OCI-LY1 (cell line): ENCODE measurements around the gene TMEM132C.

ENCODE experiments used
- H2AFZ ChIP-seq: fragments of 200-600 bp; sonication (generic), shearing (Covaris generic); 2 replicates; pipeline ENCODE4 v1.6.0; 2014; ENCODE audit warnings: antibody characterized with exemption, mild to moderate bottlenecking, low read length
- H3F3A ChIP-seq: fragments of 200-600 bp; sonication (generic), shearing (Covaris generic); 2 replicates; pipeline ENCODE4 v1.6.0; 2014; ENCODE audit warnings: mild to moderate bottlenecking, antibody characterized with exemption, low read length, moderate library complexity; ENCODE audit not compliant: insufficient read depth
- H3K27ac ChIP-seq: fragments of 200-600 bp; sonication (generic); 2 replicates; pipeline ENCODE4 v1.5.1; 2014; ENCODE audit warnings: low read length, mixed run types, mild to moderate bottlenecking, low read depth; ENCODE audit not compliant: poor library complexity, severe bottlenecking
- H3K27me3 ChIP-seq: fragments of 200-600 bp; sonication (generic); 2 replicates; pipeline ENCODE4 v1.6.0; 2014; ENCODE audit warnings: antibody characterized with exemption, mild to moderate bottlenecking, low read length, moderate library complexity; ENCODE audit not compliant: insufficient read depth
- H3K36me3 ChIP-seq: fragments of 200-600 bp; sonication (generic); 2 replicates; pipeline ENCODE4 v1.6.1; 2014; ENCODE audit warnings: mild to moderate bottlenecking, antibody characterized with exemption, low read length, moderate library complexity, mixed read lengths; ENCODE audit not compliant: insufficient read depth
- H3K4me1 ChIP-seq: fragments of 200-600 bp; sonication (generic); 2 replicates; pipeline ENCODE4 v1.5.1; 2014; ENCODE audit warnings: mild to moderate bottlenecking, low read length, moderate library complexity; ENCODE audit not compliant: insufficient read depth, severe bottlenecking
- H3K4me2 ChIP-seq: fragments of 200-600 bp; sonication (generic), shearing (Covaris generic); 2 replicates; pipeline ENCODE4 v1.6.1; 2014; ENCODE audit warnings: low read length
- H3K4me3 ChIP-seq: fragments of 200-600 bp; sonication (generic); 2 replicates; pipeline ENCODE4 v1.5.1; 2014; ENCODE audit warnings: low read length, low read depth, mild to moderate bottlenecking, mixed read lengths; ENCODE audit not compliant: poor library complexity, severe bottlenecking
- H3K79me2 ChIP-seq: fragments of 200-600 bp; shearing (Covaris generic); 2 replicates; pipeline ENCODE4 v1.6.1; 2016; ENCODE audit warnings: mixed run types, low read length, mixed read lengths; ENCODE audit not compliant: insufficient read depth
- H3K9ac ChIP-seq: fragments of 200-600 bp; sonication (generic), shearing (Covaris generic); 2 replicates; pipeline ENCODE4 v1.6.1; 2014; ENCODE audit warnings: mild to moderate bottlenecking, low read length, mixed read lengths
- H3K9me2 ChIP-seq: fragments of 200-600 bp; sonication (generic), shearing (Covaris generic); 2 replicates; pipeline ENCODE4 v1.6.1; 2014; ENCODE audit warnings: low read depth, mild to moderate bottlenecking, low read length, mixed read lengths
- H3K9me3 ChIP-seq: fragments of 200-600 bp; shearing (Covaris generic); 2 replicates; pipeline ENCODE4 v1.6.1; 2014; ENCODE audit warnings: low read length, mixed read lengths
- H4K20me1 ChIP-seq: fragments of 200-600 bp; sonication (generic), shearing (Covaris generic); 2 replicates; pipeline ENCODE4 v1.6.0; 2016; ENCODE audit warnings: mild to moderate bottlenecking, low read length; ENCODE audit not compliant: insufficient read depth
- EZH2 ChIP-seq: fragments of 200-600 bp; sonication (generic), shearing (Covaris generic); IDR thresholded peaks from 2 replicates; pipeline ENCODE4 v1.8.0; 2017; ENCODE audit warnings: borderline replicate concordance, mixed run types, mild to moderate bottlenecking, antibody characterized with exemption, low read length, moderate library complexity, mixed read lengths
- TF ChIP-seq, protein P1 (sequence below): fragments of 200-600 bp; sonication (generic), shearing (Covaris generic); IDR thresholded peaks from 2 replicates; pipeline ENCODE4 v1.5.1; 2017; ENCODE audit warnings: mild to moderate bottlenecking, antibody characterized with exemption, low read length, moderate library complexity, mixed read lengths

TMEM132C gene

DNA sequence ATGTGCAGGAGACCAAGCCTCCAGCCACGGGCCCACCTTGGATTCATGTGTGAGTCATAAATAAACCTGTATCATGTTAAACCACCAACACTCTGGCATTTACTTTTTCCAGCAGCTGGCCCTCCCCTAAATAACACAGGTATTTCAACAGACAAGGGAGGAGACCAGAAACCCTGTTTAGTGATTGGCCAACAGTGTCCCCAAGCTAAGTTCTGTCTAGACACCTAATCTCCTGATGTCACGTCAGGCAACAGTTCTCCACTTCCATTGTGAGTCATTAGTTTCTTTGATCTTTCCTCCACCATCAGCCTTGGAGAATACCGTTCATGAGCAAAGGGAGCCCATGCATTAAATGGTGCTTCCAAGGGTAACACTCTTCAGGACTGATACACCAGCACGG is 196.9 kb downstream of the TMEM132C start:
- TF ChIP-seq, protein P1, sequence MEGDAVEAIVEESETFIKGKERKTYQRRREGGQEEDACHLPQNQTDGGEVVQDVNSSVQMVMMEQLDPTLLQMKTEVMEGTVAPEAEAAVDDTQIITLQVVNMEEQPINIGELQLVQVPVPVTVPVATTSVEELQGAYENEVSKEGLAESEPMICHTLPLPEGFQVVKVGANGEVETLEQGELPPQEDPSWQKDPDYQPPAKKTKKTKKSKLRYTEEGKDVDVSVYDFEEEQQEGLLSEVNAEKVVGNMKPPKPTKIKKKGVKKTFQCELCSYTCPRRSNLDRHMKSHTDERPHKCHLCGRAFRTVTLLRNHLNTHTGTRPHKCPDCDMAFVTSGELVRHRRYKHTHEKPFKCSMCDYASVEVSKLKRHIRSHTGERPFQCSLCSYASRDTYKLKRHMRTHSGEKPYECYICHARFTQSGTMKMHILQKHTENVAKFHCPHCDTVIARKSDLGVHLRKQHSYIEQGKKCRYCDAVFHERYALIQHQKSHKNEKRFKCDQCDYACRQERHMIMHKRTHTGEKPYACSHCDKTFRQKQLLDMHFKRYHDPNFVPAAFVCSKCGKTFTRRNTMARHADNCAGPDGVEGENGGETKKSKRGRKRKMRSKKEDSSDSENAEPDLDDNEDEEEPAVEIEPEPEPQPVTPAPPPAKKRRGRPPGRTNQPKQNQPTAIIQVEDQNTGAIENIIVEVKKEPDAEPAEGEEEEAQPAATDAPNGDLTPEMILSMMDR, result no peak
- TF ChIP-seq EZH2, result no peak
- no peak overlapping the region for H3K4me3 ChIP-seq
- H3K9me2 ChIP-seq, result no peaks in the 10 kb centered on the region
- H3K79me2 ChIP-seq, result no peaks in the 10 kb centered on the region
- no peaks in the 10 kb centered on the region for H4K20me1 ChIP-seq
- no peak overlapping the region for H2AFZ ChIP-seq
- no peak overlapping the region for H3K9ac ChIP-seq
- no peak overlapping the region for H3K27ac ChIP-seq
- no peaks in the 10 kb centered on the region for H3F3A ChIP-seq
- H3K4me2 ChIP-seq, result no peak overlapping the region
- H3K9me3 ChIP-seq, result no peaks in the 10 kb centered on the region
- no peaks in the 10 kb centered on the region for H3K27me3 ChIP-seq
- no peaks in the 10 kb centered on the region for H3K4me1 ChIP-seq
- H3K36me3 ChIP-seq, result no peaks in the 10 kb centered on the region

DNA sequence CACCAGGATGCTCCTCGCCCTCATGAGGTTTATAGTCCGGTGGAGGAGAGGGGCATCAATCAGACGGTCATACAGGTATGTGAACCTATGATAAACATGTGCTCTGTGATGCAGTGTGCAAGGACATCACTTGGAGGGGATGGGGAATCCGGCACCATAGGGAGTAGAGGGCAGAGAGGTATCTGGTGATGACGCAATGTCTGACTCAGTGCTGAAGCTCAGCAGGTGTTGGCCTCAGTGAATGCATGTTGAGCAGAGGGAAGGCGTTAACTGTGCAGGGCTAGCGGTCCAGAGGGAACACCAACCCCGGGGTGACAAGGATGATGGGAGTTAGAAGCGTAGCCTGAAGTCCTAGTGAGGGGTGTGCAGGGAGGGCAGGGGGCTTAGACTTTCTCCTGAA is 200.9 kb downstream of the TMEM132C start:
- Histone ChIP-seq H3K9ac (no peak overlapping the region), H3K27ac (no peak overlapping the region), H3K36me3 (no peaks in the 10 kb centered on the region), H3K9me3 (no peaks in the 10 kb centered on the region), H2AFZ (no peak overlapping the region), H3K4me3 (no peak overlapping the region), H3K4me1 (no peaks in the 10 kb centered on the region), H3K27me3 (no peaks in the 10 kb centered on the region), H3F3A (no peaks in the 10 kb centered on the region), H4K20me1 (no peaks in the 10 kb centered on the region), H3K4me2 (no peak overlapping the region), H3K9me2 (no peaks in the 10 kb centered on the region), H3K79me2 (no peaks in the 10 kb centered on the region)
- TF ChIP-seq EZH2, result no peak
- TF ChIP-seq, protein P1, result no peak

DNA sequence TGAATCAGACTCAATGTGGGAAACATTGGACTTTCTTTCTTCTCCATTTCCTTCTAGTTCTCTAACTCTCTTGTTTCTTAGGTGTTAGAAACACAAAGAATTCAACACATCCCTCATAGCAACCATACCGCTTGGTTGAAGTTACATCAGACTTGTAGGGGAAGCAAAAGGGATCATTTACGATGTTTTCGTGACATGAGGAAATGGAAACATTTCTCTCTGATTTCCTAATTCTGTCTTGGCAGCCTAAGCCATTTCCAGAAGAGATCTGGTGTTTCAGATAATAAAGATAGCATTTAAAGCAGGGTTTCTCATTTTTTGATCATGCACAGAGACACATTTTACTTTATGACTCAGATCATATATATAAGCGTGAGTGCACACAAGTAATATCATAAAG is 202.0 kb downstream of the TMEM132C start:
- Histone ChIP-seq H3K9me2 (no peaks in the 10 kb centered on the region), H3K27ac (no peak overlapping the region), H3K79me2 (no peaks in the 10 kb centered on the region), H3K9ac (no peak overlapping the region), H3K4me3 (no peak overlapping the region), H3K27me3 (no peaks in the 10 kb centered on the region), H3K9me3 (no peaks in the 10 kb centered on the region), H3K4me1 (no peaks in the 10 kb centered on the region), H4K20me1 (no peaks in the 10 kb centered on the region), H3K36me3 (no peaks in the 10 kb centered on the region), H3F3A (no peaks in the 10 kb centered on the region), H2AFZ (no peak overlapping the region), H3K4me2 (no peak overlapping the region)
- TF ChIP-seq EZH2, result no peak
- TF ChIP-seq, protein P1, result no peak
